ENCODE measurements around the gene COPS9.

Gene COPS9

GRCh38 chr2:240147382-240147781 lies 11.3 kb upstream of the COPS9 start:
- peaks cover 17% of the 10 kb centered on the region for H3K27me3 Mint-ChIP-seq
- no peak overlapping the region for H3K4me3 Mint-ChIP-seq
- H3K4me1 Mint-ChIP-seq: no peaks in the 10 kb centered on the region
- DNase-seq: no peak
- no peak overlapping the region for H3K27ac Mint-ChIP-seq
- H3K9me3 Mint-ChIP-seq: peaks cover 11% of the 10 kb centered on the region
- CTCF ChIA-PET: no interaction called here
- no peaks in the 10 kb centered on the region for H3K36me3 Mint-ChIP-seq

GRCh38 chr2:240146627-240147278 lies 10.6 kb upstream of the COPS9 start:
- H3K9me3 Mint-ChIP-seq: peaks cover 11% of the 10 kb centered on the region
- H3K27me3 Mint-ChIP-seq: peaks cover 16% of the 10 kb centered on the region
- no peak overlapping the region for H3K27ac Mint-ChIP-seq
- no peak overlapping the region for H3K4me3 Mint-ChIP-seq
- no peaks in the 10 kb centered on the region for H3K36me3 Mint-ChIP-seq
- CTCF ChIA-PET: interaction anchor here (0.6 kb wide), 1 partner anchor 86 kb away, joined by 4 read pairs; no protein-coding TSS in a partner anchor
- no peak for DNase-seq
- no peaks in the 10 kb centered on the region for H3K4me1 Mint-ChIP-seq

GRCh38 chr2:240146141-240146561 lies 10.0 kb upstream of the COPS9 start:
- no peaks in the 10 kb centered on the region for H3K36me3 Mint-ChIP-seq
- H3K27me3 Mint-ChIP-seq: peaks cover 12% of the 10 kb centered on the region
- CTCF ChIA-PET: interaction anchor here (0.6 to 6.7 kb wide), 3 partner anchors 85 to 266 kb away, joined by 3 to 92 read pairs (median 4); no protein-coding TSS in a partner anchor
- H3K9me3 Mint-ChIP-seq: peaks cover 11% of the 10 kb centered on the region
- no peak overlapping the region for H3K4me3 Mint-ChIP-seq
- DNase-seq: no peak
- no peaks in the 10 kb centered on the region for H3K4me1 Mint-ChIP-seq
- no peak overlapping the region for H3K27ac Mint-ChIP-seq

GRCh38 chr2:240145461-240145860 lies 9.4 kb upstream of the COPS9 start:
- H3K4me1 Mint-ChIP-seq: no peaks in the 10 kb centered on the region
- no peak for DNase-seq
- no peaks in the 10 kb centered on the region for H3K36me3 Mint-ChIP-seq
- CTCF ChIA-PET: interaction anchor here (0.8 to 6.7 kb wide), 3 partner anchors 31 to 266 kb away, joined by 3 to 92 read pairs (median 3); no protein-coding TSS in a partner anchor
- peaks cover 11% of the 10 kb centered on the region for H3K9me3 Mint-ChIP-seq
- peaks cover 12% of the 10 kb centered on the region for H3K27me3 Mint-ChIP-seq
- no peak overlapping the region for H3K27ac Mint-ChIP-seq
- H3K4me3 Mint-ChIP-seq: no peak overlapping the region

GRCh38 chr2:240144649-240145261 lies 8.7 kb upstream of the COPS9 start:
- H3K4me1 Mint-ChIP-seq: no peaks in the 10 kb centered on the region
- peaks cover 15% of the 10 kb centered on the region for H3K27me3 Mint-ChIP-seq
- H3K4me3 Mint-ChIP-seq: no peak overlapping the region
- no peak for DNase-seq
- H3K9me3 Mint-ChIP-seq: peaks cover 11% of the 10 kb centered on the region
- no peak overlapping the region for H3K27ac Mint-ChIP-seq
- CTCF ChIA-PET: interaction anchor here (0.9 to 6.7 kb wide), 4 partner anchors 81 to 207 kb away, joined by 3 to 92 read pairs (median 10); no protein-coding TSS in a partner anchor
- H3K36me3 Mint-ChIP-seq: no peaks in the 10 kb centered on the region

GRCh38 chr2:240143801-240144648 lies 7.9 kb upstream of the COPS9 start:
- peaks cover 11% of the 10 kb centered on the region for H3K9me3 Mint-ChIP-seq
- H3K4me3 Mint-ChIP-seq: no peak overlapping the region
- H3K27ac Mint-ChIP-seq: no peak overlapping the region
- H3K4me1 Mint-ChIP-seq: no peaks in the 10 kb centered on the region
- no peaks in the 10 kb centered on the region for H3K36me3 Mint-ChIP-seq
- CTCF ChIA-PET: interaction anchor here (0.7 to 6.7 kb wide), 7 partner anchors 26 to 291 kb away, joined by 3 to 92 read pairs (median 3); no protein-coding TSS in a partner anchor
- peak; percentile 86 for DNase-seq
- H3K27me3 Mint-ChIP-seq: peaks cover 20% of the 10 kb centered on the region

- Mint-ChIP-seq H3K4me3 (no peak overlapping the region), H3K4me1 (no peaks in the 10 kb centered on the region), H3K27ac (no peak overlapping the region), H3K27me3 (peaks cover 20% of the 10 kb centered on the region), H3K36me3 (no peaks in the 10 kb centered on the region), H3K9me3 (peaks cover 11% of the 10 kb centered on the region)
- no peak for DNase-seq
- CTCF ChIA-PET: interaction anchor here (0.9 to 6.7 kb wide), 7 partner anchors 25 to 206 kb away, joined by 3 to 92 read pairs (median 3); no protein-coding TSS in a partner anchor
Observed at GRCh38 chr2:240143276-240143675, 7.2 kb upstream of the COPS9 start.

GRCh38 chr2:240142859-240143258 lies 6.8 kb upstream of the COPS9 start:
- CTCF ChIA-PET: interaction anchor here (0.9 to 6.7 kb wide), 6 partner anchors 14 to 122 kb away, joined by 3 to 92 read pairs (median 3); no protein-coding TSS in a partner anchor
- Mint-ChIP-seq H3K27me3 (peaks cover 22% of the 10 kb centered on the region), H3K36me3 (no peaks in the 10 kb centered on the region), H3K27ac (no peak overlapping the region), H3K4me1 (no peaks in the 10 kb centered on the region), H3K4me3 (no peak overlapping the region), H3K9me3 (peaks cover 11% of the 10 kb centered on the region)
- no peak for DNase-seq

GRCh38 chr2:240142256-240142775 lies 6.2 kb upstream of the COPS9 start:
- Mint-ChIP-seq H3K4me3 (no peak overlapping the region), H3K36me3 (no peaks in the 10 kb centered on the region), H3K27me3 (peaks cover 24% of the 10 kb centered on the region), H3K9me3 (peaks cover 5% of the 10 kb centered on the region), H3K4me1 (peaks cover under 1% of the 10 kb centered on the region), H3K27ac (no peak overlapping the region)
- CTCF ChIA-PET: interaction anchor here (1.2 to 6.7 kb wide), 4 partner anchors 13 to 120 kb away, joined by 3 to 92 read pairs (median 9); no protein-coding TSS in a partner anchor
- no peak for DNase-seq

GRCh38 chr2:240141736-240142135 lies 5.6 kb upstream of the COPS9 start:
- peak; percentile 11 for DNase-seq
- H3K36me3 Mint-ChIP-seq: no peaks in the 10 kb centered on the region
- H3K27me3 Mint-ChIP-seq: peaks cover 29% of the 10 kb centered on the region
- H3K27ac Mint-ChIP-seq: no peak overlapping the region
- H3K4me3 Mint-ChIP-seq: no peak overlapping the region
- peaks cover 6% of the 10 kb centered on the region for H3K4me1 Mint-ChIP-seq
- H3K9me3 Mint-ChIP-seq: no peaks in the 10 kb centered on the region
- CTCF ChIA-PET: interaction anchor here (1.2 to 6.7 kb wide), 3 partner anchors 13 to 82 kb away, joined by 3 to 92 read pairs (median 15); no protein-coding TSS in a partner anchor

GRCh38 chr2:240140920-240141319 lies 4.8 kb upstream of the COPS9 start:
- Mint-ChIP-seq H3K27me3 (peaks cover 29% of the 10 kb centered on the region), H3K27ac (no peak overlapping the region), H3K4me1 (peaks cover 12% of the 10 kb centered on the region), H3K36me3 (no peaks in the 10 kb centered on the region), H3K4me3 (no peak overlapping the region), H3K9me3 (no peaks in the 10 kb centered on the region)
- no peak for DNase-seq
- CTCF ChIA-PET: interaction anchor here (6.7 kb wide), 1 partner anchor 81 kb away, joined by 92 read pairs; no protein-coding TSS in a partner anchor

- Mint-ChIP-seq H3K4me3 (no peak within 1 kb of the TSS), H3K27me3 (peaks cover 29% of the 10 kb centered on the region), H3K4me1 (peaks cover 15% of the 10 kb centered on the region), H3K27ac (peak within 1 kb of the TSS; percentile 52), H3K9me3 (no peaks in the 10 kb centered on the region), H3K36me3 (no peaks in the 10 kb centered on the region)
- peak; percentile 9 for DNase-seq
- CTCF ChIA-PET: interaction anchor here (1.1 to 6.7 kb wide), 2 partner anchors 23 to 80 kb away, joined by 4 to 92 read pairs; no protein-coding TSS in a partner anchor
Observed at GRCh38 chr2:240140511-240140910, 4.4 kb upstream of the COPS9 start, which contains the start of gene OTOS. Gene OTOS (minus strand): TSS chr2:240140658. CDS start chr2:240140326, 332 bp downstream.

- H3K4me3 Mint-ChIP-seq: no peak overlapping the region
- peak overlapping the region; percentile 52 for H3K27ac Mint-ChIP-seq
- DNase-seq: peak; percentile 7
- peaks cover 29% of the 10 kb centered on the region for H3K27me3 Mint-ChIP-seq
- peaks cover 4% of the 10 kb centered on the region for H3K36me3 Mint-ChIP-seq
- H3K4me1 Mint-ChIP-seq: peaks cover 21% of the 10 kb centered on the region
- no peaks in the 10 kb centered on the region for H3K9me3 Mint-ChIP-seq
- CTCF ChIA-PET: interaction anchor here (1.1 to 6.7 kb wide), 3 partner anchors 22 to 88 kb away, joined by 4 to 92 read pairs (median 4); no protein-coding TSS in a partner anchor
Observed at GRCh38 chr2:240139666-240140393, 3.7 kb upstream of the COPS9 start.

All from activated naive CD4-positive, alpha-beta T cell treated with anti-CD3 and anti-CD28 coated beads, Interleukin-2, amount 10 ng/mL, durations not matched to agents 7 days and 5 days (primary cell).